Measurements from ENCODE around the gene LHFPL6.

LHFPL6 gene

DNA sequence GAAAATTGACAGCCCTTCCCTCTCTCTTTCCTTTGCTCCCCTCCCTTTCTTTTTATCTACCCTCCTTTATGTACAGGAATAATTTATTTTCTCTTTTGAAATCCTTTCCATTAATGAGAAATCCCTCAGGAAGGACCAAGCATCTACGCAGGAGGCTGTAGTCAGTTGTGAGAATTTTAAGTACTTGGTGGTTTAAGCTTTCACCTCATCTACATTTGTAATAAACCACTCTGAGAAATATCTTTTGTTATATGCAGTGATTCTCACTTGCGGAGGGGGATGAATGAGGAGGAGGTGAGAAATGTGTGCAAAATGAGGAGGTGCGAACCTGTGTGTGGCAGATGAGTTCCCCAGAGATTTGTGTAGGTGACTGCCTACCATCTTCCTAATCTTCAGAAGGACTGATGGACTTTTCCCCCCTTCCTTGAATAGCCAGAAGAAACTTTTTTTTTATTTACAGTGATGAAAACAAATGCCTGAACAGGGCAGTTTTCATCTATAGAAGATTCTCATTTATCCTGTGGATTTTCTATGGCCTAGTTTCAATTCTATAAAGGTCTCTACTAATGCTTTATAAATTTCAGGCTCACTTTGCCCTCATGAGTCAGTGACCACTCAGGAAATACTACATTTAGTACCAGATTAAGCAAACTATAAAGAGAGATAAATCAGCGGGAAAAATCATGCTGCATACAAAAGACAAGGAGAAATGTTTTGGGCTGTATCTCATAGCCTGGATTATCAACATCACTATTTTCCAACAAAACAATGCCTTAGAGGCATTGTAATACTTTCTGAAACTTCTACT, 118.3 kb downstream of the LHFPL6 start:
- Histone ChIP-seq H3K4me1 (ENCODE audit: control insufficient read depth in 2 of 2, insufficient read depth in 1 of 2, low read depth in 1 of 2, low read length in 2 of 2) (peaks cover 2 to 36% of the 10 kb centered on the region in 2 donors), H2BK12ac (ENCODE audit: low read length) (no peak overlapping the region), H3K9me3 (replicated peaks in 1 of 2; ENCODE audit: control insufficient read depth in 2 of 2, insufficient read depth in 1 of 2, low read depth in 1 of 2, low read length in 2 of 2) (no peaks in the 10 kb centered on the region), H2AFZ (ENCODE audit: low read length) (no peak overlapping the region), H3K9ac (ENCODE audit: low read depth, low read length, poor library complexity) (no peak overlapping the region), H2BK15ac (ENCODE audit: low read length) (no peak overlapping the region), H2AK5ac (ENCODE audit: low read depth, low read length) (no peak overlapping the region), H4K8ac (ENCODE audit: low read depth, low read length) (no peak overlapping the region), H3K79me1 (ENCODE audit: low read depth, low read length) (no peaks in the 10 kb centered on the region), H3K18ac (ENCODE audit: low read length) (no peak overlapping the region), H2BK120ac (ENCODE audit: low read depth, low read length) (no peak overlapping the region), H3K4ac (ENCODE audit: low read length) (no peak overlapping the region), H3K4me3 (ENCODE audit: low read length in 2 of 2) (no peak overlapping the region), H4K91ac (ENCODE audit: low read depth, low read length, poor library complexity) (no peak overlapping the region), H3K36me3 (replicated peaks in 1 of 2; ENCODE audit: control insufficient read depth in 2 of 2, insufficient read depth in 2 of 2, low read length in 2 of 2) (peaks cover 0 to 8% of the 10 kb centered on the region in 2 donors), H3K23ac (ENCODE audit: low read depth, low read length, poor library complexity) (no peak overlapping the region), H3K4me2 (ENCODE audit: insufficient read depth, low read length, poor library complexity, severe bottlenecking) (no peak overlapping the region), H3K27me3 (ENCODE audit: control insufficient read depth in 3 of 3, insufficient read depth in 3 of 3, low read depth in 1 of 3, low read length in 3 of 3) (no peaks in the 10 kb centered on the region), H3K27ac (replicated peaks; ENCODE audit: low read length) (no peak overlapping the region), H2BK5ac (ENCODE audit: low read length) (no peak overlapping the region), H3K14ac (ENCODE audit: low read length) (no peak overlapping the region)
- WGBS, 2 donors (ENCODE audit: extremely low coverage in 2 of 2, insufficient read length in 2 of 2, insufficient replicate concordance in 1 of 2) = no CpG with 5 or more reads among the region's 4 CpGs
- DNase-seq (ENCODE audit: low spot score) = no peak

DNA sequence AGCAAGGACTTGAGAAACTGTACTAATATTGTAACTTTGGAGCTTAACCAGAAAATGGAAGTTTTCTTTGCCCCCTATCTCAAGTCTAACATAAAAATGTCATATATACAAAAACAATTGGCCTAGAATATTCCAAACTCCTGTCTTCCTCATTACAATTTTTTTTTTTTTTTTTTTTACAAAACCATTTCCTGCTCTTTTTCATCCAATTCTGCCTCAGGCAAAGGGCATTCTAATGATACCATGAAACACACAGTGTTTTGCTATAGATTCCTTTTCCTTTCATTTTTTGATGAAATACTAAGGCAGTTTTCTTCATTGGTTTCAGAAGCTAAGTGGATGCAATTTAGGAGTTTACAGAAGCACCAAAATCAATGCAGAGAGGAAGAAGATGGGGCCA, 119.7 kb downstream of the LHFPL6 start:
- no peak overlapping the region for H2BK12ac ChIP-seq (ENCODE audit: low read length)
- H3K23ac ChIP-seq (ENCODE audit: low read depth, low read length, poor library complexity) = no peak overlapping the region
- H3K36me3 ChIP-seq (replicated peaks in 1 of 2; ENCODE audit: control insufficient read depth in 2 of 2, insufficient read depth in 2 of 2, low read length in 2 of 2) = peaks cover 0 to 13% of the 10 kb centered on the region in 2 donors
- H3K9ac ChIP-seq (ENCODE audit: low read depth, low read length, poor library complexity) = no peak overlapping the region
- no peaks in the 10 kb centered on the region for H3K27me3 ChIP-seq (ENCODE audit: control insufficient read depth in 3 of 3, insufficient read depth in 3 of 3, low read depth in 1 of 3, low read length in 3 of 3)
- DNase-seq (ENCODE audit: low spot score) = no peak
- no peak overlapping the region for H2AK5ac ChIP-seq (ENCODE audit: low read depth, low read length)
- no peak overlapping the region for H2BK15ac ChIP-seq (ENCODE audit: low read length)
- no peak overlapping the region for H4K8ac ChIP-seq (ENCODE audit: low read depth, low read length)
- H3K4me2 ChIP-seq (ENCODE audit: insufficient read depth, low read length, poor library complexity, severe bottlenecking) = no peak overlapping the region
- H3K18ac ChIP-seq (ENCODE audit: low read length) = no peak overlapping the region
- H3K14ac ChIP-seq (ENCODE audit: low read length) = no peak overlapping the region
- H3K9me3 ChIP-seq (replicated peaks in 1 of 2; ENCODE audit: control insufficient read depth in 2 of 2, insufficient read depth in 1 of 2, low read depth in 1 of 2, low read length in 2 of 2) = no peaks in the 10 kb centered on the region
- no peaks in the 10 kb centered on the region for H3K79me1 ChIP-seq (ENCODE audit: low read depth, low read length)
- H3K4ac ChIP-seq (ENCODE audit: low read length) = no peak overlapping the region
- no peak overlapping the region for H2BK120ac ChIP-seq (ENCODE audit: low read depth, low read length)
- H3K27ac ChIP-seq (replicated peaks; ENCODE audit: low read length) = no peak overlapping the region
- no peak overlapping the region for H4K91ac ChIP-seq (ENCODE audit: low read depth, low read length, poor library complexity)
- H3K4me1 ChIP-seq (ENCODE audit: control insufficient read depth in 2 of 2, insufficient read depth in 1 of 2, low read depth in 1 of 2, low read length in 2 of 2) = peaks cover 2 to 36% of the 10 kb centered on the region in 2 donors
- H2BK5ac ChIP-seq (ENCODE audit: low read length) = no peak overlapping the region
- no peak overlapping the region for H2AFZ ChIP-seq (ENCODE audit: low read length)
- H3K4me3 ChIP-seq (ENCODE audit: low read length in 2 of 2) = no peak overlapping the region

DNA sequence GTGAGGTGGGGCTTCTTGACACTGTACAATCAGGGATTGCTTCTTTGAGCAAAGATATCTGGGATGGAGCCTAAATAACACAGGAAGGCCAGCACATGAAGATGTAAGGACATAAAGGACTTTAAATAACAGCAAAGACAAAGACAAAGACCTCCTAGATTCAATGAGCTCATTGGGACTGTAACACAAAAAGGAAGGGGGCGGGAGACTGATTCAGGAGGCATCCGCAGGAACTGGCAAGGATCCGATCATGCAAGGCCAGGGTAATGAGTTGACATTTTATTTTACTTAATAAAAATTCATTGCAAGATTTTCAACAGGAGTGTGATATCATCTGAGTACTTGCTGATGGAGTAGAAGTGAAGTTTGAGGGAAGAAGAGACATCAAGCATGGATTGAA, 121.5 kb downstream of the LHFPL6 start:
- H4K91ac ChIP-seq (ENCODE audit: low read depth, low read length, poor library complexity) = no peak overlapping the region
- no peaks in the 10 kb centered on the region for H3K27me3 ChIP-seq (ENCODE audit: control insufficient read depth in 3 of 3, insufficient read depth in 3 of 3, low read depth in 1 of 3, low read length in 3 of 3)

DNA sequence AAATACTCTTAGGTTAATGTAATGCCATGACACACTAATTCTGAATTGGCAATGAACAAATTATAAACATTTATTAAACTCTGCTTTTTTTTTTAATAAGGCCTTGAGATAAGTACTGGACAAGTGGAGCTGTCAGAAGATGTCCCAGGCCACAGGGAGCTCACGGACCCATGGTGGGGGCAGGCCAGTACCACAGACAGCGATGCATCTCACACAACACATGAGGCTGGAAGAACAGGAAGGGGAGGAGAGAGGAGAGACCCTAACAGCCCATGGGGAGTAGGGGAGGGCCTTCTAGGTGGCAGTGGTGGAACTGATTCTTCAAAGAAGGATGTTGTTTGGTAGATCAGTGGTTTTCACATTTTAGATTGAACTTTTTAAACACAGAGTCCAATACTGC, 128.4 kb downstream of the LHFPL6 start:
- no peak overlapping the region for H3K18ac ChIP-seq (ENCODE audit: low read length)
- H3K27ac ChIP-seq (replicated peaks; ENCODE audit: low read length) = no peak overlapping the region
- no peak overlapping the region for H3K14ac ChIP-seq (ENCODE audit: low read length)
- no peak overlapping the region for H3K4ac ChIP-seq (ENCODE audit: low read length)
- H3K9me3 ChIP-seq (replicated peaks in 1 of 2; ENCODE audit: control insufficient read depth in 2 of 2, insufficient read depth in 1 of 2, low read depth in 1 of 2, low read length in 2 of 2) = peaks cover 0 to 11% of the 10 kb centered on the region in 2 donors
- peaks cover 2% of the 10 kb centered on the region for H3K79me1 ChIP-seq (ENCODE audit: low read depth, low read length)
- H2BK5ac ChIP-seq (ENCODE audit: low read length) = no peak overlapping the region
- no peak overlapping the region for H2BK12ac ChIP-seq (ENCODE audit: low read length)
- no peak overlapping the region for H2BK120ac ChIP-seq (ENCODE audit: low read depth, low read length)
- no peak overlapping the region for H4K8ac ChIP-seq (ENCODE audit: low read depth, low read length)
- WGBS, 2 donors (ENCODE audit: extremely low coverage in 2 of 2, insufficient read length in 2 of 2, insufficient replicate concordance in 1 of 2) = no CpG with 5 or more reads among the region's 2 CpGs
- no peak overlapping the region for H4K91ac ChIP-seq (ENCODE audit: low read depth, low read length, poor library complexity)
- no peak overlapping the region for H2BK15ac ChIP-seq (ENCODE audit: low read length)
- H3K9ac ChIP-seq (ENCODE audit: low read depth, low read length, poor library complexity) = no peak overlapping the region
- no peak overlapping the region for H3K23ac ChIP-seq (ENCODE audit: low read depth, low read length, poor library complexity)
- H2AK5ac ChIP-seq (ENCODE audit: low read depth, low read length) = no peak overlapping the region
- H3K27me3 ChIP-seq (ENCODE audit: control insufficient read depth in 3 of 3, insufficient read depth in 3 of 3, low read depth in 1 of 3, low read length in 3 of 3) = no peaks in the 10 kb centered on the region
- no peak overlapping the region for H2AFZ ChIP-seq (ENCODE audit: low read length)
- H3K4me3 ChIP-seq (ENCODE audit: low read length in 2 of 2) = no peak overlapping the region
- DNase-seq (ENCODE audit: low spot score) = no peak
- no peak overlapping the region for H3K4me2 ChIP-seq (ENCODE audit: insufficient read depth, low read length, poor library complexity, severe bottlenecking)
- H3K36me3 ChIP-seq (replicated peaks in 1 of 2; ENCODE audit: control insufficient read depth in 2 of 2, insufficient read depth in 2 of 2, low read length in 2 of 2) = peaks cover 0 to 36% of the 10 kb centered on the region in 2 donors
- no peaks in the 10 kb centered on the region for H3K4me1 ChIP-seq (ENCODE audit: control insufficient read depth in 2 of 2, insufficient read depth in 1 of 2, low read depth in 1 of 2, low read length in 2 of 2)

More for the DNA sequence above, 121.5 kb downstream of the LHFPL6 start:
- DNase-seq (ENCODE audit: low spot score) = no peak
- Histone ChIP-seq H2BK120ac (ENCODE audit: low read depth, low read length) (no peak overlapping the region), H3K14ac (ENCODE audit: low read length) (no peak overlapping the region), H3K4me3 (ENCODE audit: low read length in 2 of 2) (no peak overlapping the region), H3K36me3 (replicated peaks in 1 of 2; ENCODE audit: control insufficient read depth in 2 of 2, insufficient read depth in 2 of 2, low read length in 2 of 2) (peaks cover 0 to 18% of the 10 kb centered on the region in 2 donors), H3K9ac (ENCODE audit: low read depth, low read length, poor library complexity) (no peak overlapping the region), H3K9me3 (replicated peaks in 1 of 2; ENCODE audit: control insufficient read depth in 2 of 2, insufficient read depth in 1 of 2, low read depth in 1 of 2, low read length in 2 of 2) (no peaks in the 10 kb centered on the region), H2BK5ac (ENCODE audit: low read length) (no peak overlapping the region), H2AFZ (ENCODE audit: low read length) (no peak overlapping the region), H3K79me1 (ENCODE audit: low read depth, low read length) (no peaks in the 10 kb centered on the region), H4K8ac (ENCODE audit: low read depth, low read length) (no peak overlapping the region), H3K23ac (ENCODE audit: low read depth, low read length, poor library complexity) (no peak overlapping the region), H3K4me2 (ENCODE audit: insufficient read depth, low read length, poor library complexity, severe bottlenecking) (no peak overlapping the region), H3K4me1 (ENCODE audit: control insufficient read depth in 2 of 2, insufficient read depth in 1 of 2, low read depth in 1 of 2, low read length in 2 of 2) (peaks cover 2 to 25% of the 10 kb centered on the region in 2 donors), H3K27ac (replicated peaks; ENCODE audit: low read length) (no peak overlapping the region), H2BK15ac (ENCODE audit: low read length) (no peak overlapping the region), H2AK5ac (ENCODE audit: low read depth, low read length) (no peak overlapping the region), H3K4ac (ENCODE audit: low read length) (no peak overlapping the region), H2BK12ac (ENCODE audit: low read length) (no peak overlapping the region), H3K18ac (ENCODE audit: low read length) (no peak overlapping the region)
- no CpG with 5 or more reads among the region's 3 CpGs for WGBS, 2 donors (ENCODE audit: extremely low coverage in 2 of 2, insufficient read length in 2 of 2, insufficient replicate concordance in 1 of 2)

All from neuronal stem cell (in vitro differentiated cells).